GF-D8 (cell line): ENCODE data around the gene DND1.
"Not testable (repeated sequence)": the region's sequence is repeated elsewhere in the genome, so short reads cannot be mapped to it uniquely, and the experiment has no call there.

Experiments
- DNase-seq: peaks from one replicate; lab custom pipeline; 2025; lab: John Stamatoyannopoulos, UW

DND1 gene

DNA sequence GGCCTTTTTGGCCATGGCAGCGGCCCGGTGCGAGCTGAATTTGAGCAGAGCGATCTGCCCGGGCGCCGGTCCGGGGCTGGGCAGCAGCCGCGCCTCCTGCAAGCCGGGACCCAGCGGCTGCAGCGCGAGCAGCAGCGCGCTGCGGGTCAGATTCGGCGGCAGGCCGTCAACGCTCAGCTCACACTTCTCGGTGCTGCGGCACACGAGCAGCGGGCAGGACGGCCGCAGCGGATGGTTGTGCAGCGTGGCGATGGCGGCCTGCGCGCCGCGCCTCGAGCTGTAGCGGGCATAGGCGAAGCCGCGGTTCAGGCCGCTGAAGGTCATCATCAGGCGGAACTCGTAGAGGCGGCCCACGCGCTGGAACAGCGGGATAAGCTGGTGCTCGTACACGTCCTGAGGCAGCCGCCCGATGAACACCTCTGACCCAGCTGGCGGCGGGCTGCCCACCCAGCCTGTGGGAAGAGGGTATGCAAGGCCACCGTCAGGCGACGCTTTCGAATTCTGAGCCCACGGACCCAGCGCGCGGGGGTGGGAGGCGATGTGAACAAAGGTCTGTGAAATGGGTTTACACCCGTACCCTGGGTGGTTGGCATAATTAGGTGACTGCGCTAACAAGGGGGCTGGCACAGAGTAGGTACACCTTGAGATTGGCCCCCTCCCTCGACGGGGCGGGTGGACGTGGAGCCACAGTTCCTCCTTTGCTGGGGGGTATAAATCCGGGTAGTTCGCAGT is 755 bp downstream of the DND1 start:
- DNase-seq = no peak

DNA sequence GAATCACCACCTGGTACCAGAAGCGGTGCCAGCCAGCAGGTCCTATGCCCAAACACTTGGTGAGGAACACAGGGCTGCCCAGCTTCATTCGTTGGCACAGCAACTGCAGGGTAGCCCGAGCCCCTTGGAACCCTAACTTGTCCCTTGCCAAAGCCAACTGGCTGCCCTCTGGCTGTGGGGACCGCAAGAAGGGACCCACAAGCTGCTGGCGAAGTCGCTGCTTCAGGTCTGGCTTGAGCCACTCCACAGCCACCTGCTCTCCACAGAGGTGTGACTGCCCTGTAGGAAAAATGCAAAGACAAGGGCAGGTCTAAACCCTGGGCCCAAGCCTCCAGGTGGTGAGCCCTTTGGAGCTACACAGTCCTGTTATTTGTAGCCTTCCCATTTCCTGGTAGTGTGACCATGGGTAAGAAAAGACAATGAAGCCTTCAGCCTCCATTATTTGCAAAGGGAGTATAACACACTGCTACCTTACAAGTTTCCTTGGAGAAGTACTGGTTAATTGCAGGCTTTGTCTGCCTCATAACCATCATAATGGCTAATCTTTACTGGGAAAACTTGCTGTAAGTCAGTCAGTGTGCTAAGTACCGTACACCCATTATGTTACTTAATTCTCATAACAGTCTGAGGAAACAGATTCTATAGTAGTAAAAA is 1.8 kb downstream of the DND1 start:
- no peak for DNase-seq

DNA sequence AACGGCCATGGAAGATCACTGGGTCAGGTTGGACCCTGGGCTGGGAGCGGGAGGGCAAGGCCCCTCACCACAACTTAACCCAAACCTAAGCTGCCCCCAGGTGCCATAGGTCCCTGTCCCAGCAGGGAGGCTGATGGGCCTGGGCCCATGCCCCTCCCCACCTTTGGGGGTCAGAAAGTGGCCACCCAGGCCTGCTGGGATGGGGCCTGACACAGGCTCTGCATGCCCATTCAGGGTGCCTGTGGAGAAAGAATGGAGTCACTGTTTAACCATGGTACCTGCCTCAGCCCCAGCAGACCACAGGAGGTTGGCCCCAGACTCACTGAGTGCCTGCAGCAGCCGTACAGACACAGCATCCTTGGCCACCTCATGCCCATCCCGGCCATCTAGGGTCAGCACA is 2.3 kb downstream of the DND1 start:
- DNase-seq = not testable (repeated sequence)

DNA sequence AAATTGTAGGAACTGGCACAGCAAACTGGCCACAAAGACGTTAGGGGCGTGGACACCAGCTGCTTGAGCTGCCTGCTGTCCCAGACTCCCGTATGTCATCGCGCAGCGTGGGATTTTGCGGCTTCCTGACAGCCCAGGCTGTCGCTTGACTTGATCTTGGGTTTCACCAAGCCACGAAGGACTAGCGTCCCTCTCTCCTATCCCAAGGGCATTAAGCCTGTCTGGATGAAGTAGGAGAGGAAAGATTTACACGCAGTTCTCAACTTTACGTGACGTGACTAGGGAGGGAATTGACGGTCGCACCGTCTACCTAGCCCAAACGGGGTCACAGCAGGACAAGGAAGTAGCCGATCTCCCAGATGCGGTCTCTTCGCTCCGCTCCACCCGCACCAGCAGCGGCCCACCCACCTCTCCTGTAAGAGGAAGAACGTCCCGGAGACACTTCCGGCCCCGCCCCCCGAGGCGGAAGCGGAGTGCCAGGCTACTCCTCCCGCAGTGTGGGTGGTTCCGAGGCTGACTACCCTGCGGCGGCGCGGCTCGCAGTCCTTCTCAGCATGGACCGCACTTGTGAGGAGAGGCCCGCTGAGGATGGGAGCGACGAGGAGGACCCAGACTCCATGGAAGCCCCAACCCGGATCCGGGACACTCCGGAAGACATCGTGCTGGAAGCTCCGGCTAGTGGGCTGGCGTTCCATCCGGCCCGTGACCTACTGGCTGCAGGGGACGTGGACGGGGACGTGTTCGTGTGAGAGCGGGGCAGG is 8.8 kb downstream of the DND1 start, which contains the start of gene WDR55:
Gene WDR55, plus strand, starts transcription at position 546 of the 761 bp plus-strand sequence. Its CDS starts 9 bp downstream, at position 555.
- DNase-seq = peak; percentile 67

DNA sequence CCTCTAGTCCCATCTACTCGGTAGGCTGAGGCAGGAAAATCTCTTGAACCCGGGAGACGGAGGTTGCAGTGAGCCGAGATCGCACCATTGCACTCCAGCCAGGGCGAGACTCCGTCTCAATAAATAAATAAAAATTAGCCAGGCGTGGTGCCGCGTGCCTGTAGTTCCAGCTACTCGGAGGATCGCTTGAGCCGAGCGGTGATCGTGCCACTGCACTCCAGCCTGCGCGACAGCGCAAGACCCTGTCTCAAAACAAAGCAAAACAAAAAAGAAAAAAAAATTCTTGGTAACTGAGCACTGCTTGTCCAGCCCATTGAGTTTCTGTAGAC is 9.4 kb downstream of the DND1 start:
- no peak for DNase-seq

DNA sequence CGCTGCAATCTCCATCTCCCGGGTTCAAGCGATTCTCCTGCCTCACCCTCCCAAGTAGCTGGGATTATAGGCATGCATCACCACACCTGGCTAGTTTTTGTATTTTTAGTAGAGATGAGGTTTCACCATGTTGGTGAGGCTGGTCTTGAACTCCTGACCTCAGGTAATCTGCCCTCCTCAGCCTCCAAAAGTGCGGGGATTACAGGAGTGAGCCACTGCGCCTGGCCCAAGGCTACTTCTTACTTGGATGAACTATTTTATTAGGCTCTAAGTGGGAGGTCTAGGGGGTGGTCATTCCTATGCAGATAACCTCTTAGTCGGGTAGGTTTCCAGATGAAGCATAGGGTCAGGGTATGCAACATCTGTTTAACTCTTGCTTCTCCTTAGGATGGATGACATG is 13.0 kb downstream of the DND1 start:
- not testable (repeated sequence) for DNase-seq

DNA sequence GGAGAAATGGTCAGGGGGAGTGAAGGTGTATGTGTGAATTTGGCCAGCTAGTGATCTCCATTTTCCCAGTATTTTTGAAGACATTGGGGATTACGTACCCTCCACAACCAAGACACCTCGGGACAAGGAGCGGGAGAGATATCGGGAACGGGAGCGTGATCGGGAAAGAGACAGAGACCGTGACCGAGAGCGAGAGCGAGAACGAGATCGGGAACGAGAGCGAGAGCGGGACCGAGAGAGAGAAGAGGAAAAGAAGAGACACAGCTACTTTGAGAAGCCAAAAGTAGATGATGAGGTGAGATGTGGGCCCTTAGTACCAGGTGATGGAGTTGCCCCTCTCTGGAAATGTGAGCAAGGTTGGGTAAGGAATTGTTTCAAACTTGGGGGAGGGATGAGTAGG is 14.5 kb downstream of the DND1 start:
- DNase-seq = no peak

DNA sequence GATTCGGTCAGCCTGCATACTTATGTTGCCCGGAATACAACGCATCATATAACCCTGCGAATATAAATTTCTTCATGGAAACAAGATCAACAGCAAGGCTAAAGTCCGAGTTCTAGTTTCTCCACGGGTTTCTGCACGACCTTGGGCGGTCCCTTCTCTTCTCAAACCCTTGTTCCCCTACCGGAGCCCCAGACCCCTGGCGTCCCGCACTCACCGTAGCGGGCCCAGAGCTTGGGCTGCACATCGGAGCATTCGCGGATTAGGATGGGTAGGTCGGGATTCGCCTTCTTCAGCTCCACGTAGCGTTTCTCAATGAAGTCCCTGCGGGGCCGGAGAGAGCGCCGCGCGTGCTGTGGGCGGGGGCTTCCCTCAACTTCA is 26.3 kb downstream of the DND1 start:
- DNase-seq = no peak

DNA sequence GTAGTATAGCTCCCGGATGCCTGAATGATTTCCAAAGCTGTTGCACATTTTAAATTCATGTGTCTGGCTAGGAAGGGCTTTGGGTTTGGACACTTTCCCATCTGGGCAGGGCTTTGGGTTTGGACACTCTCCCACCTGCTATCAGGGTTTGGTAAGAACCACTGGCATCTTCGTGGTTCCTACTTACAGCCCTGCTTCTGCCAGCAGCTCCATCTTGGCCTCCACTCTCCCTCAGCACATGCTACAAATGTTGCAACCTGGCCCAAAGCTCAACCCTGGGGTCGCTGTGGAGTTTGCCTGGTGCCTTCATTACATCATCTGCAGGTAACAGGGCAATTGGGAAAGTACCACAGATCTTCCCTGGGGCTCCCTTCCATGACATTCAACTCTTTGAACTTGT is 30.7 kb downstream of the DND1 start:
- no peak for DNase-seq

DNA sequence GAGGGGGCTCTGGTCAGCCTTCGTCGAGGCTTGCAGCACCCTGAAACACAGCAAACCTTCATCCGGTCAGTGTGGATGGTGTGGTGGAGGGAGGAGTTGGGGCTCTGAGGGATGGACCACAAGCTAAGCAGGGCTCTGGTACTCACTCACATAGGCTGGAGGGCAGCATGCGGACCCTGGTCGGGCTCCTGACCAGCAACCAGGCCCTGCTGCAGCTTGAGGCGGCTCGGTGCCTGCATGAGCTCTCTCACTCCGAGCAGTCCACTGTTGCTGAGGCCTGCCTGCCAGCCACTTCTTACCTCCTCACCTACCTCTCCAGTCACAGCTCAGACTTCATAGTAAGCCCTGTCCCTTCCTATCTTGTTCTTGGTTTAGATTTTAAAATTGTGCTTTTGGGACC is 31.7 kb downstream of the DND1 start:
- no peak for DNase-seq

DNA sequence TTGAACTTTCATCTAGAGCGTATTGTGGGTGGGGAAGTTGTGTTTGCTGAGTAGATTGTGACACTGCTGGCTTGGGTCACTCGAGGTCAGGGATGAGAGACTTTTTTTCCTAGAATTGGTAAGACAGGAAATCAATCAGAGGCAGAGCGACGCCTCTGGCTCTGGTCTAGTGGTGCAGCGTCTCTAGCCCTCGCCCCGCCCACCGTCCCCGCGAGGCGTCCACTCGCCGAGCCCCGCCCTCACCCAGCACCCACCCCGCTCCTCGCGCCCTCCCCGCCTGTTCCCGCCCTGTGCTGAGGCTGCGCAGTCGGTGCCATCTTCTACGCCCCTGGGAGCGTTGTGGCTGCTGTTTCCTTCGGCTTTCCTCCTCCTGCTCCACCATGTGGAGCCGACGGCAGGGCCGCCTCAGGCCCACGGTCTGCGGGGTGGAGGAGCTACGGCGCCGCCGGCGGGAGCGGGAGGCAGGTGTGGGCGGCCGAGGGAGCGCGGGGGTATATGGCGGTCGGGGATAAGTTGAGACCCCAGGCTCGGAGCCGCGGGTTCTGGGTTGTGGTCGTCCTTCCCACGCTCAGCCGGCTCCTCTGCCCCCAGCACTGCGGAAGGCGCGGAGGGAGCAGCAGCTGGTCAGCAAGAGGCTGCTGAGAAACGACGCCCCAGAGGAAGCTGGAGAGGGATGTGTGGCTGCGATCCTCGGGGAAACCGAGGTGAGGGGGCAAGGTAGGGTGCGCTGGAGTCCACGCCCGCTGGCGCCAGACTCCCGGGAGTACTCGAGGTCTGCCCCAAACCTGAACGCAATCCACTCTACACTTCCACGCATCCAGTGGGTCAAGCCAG is 34.0 kb downstream of the DND1 start, which contains the start of gene TMCO6:
Gene TMCO6, plus strand, starts transcription at position 304 of the 834 bp plus-strand sequence. Its CDS starts 77 bp downstream, at position 381.
- peak; percentile 82 for DNase-seq

DNA sequence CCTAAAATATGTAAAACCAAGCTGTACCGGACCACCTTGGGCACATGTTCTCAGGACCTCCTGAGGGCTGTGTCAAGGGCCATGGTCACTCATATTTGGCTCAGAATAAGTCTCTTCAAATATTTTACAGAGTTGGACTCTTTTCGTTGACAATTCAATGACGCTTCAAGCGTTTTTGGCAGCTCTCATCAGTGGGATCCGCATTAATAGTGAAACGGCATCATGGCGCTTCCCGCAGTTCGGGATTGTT is 34.6 kb downstream of the DND1 start:
- DNase-seq = not testable (repeated sequence)

DNA sequence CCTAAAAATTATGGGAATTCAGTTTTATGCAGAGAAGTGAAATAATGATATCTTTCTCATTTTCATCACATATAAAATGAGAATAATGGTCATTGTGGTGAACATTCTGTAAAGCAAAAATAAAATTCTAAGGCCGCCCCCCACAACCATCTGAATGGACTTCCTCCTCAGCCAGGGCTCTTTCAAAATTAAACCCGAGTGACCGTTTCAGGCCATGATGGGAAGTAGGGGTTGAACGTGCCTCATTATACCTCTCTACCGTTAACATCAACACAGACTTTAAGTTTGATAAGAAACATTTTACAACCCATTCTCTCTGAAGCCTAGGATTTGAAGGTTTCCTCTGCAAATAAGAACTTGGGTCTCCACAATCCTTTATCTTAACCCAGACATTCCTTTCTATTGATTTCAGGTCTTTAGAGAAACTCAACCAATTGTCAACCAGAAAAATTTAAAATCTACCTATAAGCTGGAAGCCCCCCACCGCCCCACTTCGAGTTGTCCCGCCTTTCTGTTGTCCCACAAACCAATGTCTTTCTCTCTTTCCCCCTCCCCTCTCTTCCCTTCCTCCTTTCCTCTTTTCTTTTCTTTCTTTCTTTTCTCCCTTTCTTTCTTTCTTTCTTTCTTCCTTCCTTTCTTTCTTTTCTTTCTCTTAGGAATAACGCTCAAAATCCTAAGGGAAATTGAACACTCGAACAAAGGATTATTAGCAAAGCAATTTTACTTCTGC is 35.8 kb downstream of the DND1 start:
- DNase-seq = no peak

DNA sequence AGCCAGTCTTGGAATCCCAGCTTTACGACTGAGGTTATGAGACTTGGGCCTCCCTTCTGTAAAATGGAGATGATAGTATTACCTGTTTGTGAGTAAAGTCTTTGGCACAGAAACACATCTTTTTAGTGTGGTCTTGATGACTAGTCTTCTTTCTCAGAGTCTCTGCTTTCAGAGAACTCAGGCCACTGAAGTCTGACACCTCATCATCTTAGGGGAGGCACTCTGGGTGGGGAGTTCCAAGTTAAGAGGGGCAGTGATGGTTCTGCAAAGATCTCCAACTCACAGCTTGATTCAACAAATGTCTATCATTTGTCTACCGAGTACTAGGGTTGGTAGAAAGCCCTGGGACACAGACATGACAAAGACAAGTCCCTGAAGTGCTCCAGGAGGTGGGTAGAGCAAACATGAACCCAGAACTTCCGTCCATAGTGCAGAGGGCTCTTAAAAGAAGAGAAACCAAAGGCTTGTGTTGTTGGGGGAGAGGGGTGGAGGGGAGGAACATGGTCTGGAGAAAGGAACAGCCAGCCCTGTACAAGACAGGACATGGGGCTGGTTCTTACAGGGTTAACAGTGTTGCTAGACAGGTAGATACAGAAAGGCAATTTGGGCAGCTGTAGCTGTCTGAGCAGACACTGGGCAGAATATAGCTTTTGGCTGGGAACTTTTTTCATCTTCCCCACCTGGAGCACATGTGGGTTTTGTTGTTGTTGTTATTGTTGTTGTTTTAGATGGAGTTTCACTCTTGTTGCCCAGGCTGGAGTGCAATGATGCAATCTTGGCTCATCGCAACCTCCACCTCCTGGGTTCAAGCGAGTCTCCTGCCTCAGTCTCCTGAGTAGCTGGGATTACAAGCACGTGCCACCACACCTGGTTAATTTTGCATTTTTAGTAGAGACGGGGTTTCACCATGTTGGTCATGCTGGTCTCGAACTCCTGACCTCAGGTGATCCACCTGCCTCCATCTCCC is 37.8 kb downstream of the DND1 start:
- DNase-seq = no peak

DNA sequence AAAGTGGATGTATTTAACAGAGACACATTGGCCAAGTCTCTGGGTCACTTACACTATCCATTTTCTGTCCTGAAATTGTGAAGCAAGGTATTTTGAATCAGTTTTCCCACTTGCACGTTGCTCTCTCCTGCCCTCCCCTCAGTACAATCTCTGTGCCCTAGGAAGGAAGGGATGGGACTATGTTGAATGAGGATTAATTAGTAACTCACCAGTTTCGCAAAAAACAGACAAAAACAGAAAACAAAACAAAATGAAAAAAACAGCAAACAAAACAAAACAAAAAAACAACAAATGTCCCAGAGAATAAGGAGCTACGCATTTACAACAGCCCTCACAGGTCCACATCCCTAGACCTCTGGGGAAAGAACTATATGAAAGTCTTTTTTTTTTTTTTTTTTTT is 39.3 kb downstream of the DND1 start:
- no peak for DNase-seq

DNA sequence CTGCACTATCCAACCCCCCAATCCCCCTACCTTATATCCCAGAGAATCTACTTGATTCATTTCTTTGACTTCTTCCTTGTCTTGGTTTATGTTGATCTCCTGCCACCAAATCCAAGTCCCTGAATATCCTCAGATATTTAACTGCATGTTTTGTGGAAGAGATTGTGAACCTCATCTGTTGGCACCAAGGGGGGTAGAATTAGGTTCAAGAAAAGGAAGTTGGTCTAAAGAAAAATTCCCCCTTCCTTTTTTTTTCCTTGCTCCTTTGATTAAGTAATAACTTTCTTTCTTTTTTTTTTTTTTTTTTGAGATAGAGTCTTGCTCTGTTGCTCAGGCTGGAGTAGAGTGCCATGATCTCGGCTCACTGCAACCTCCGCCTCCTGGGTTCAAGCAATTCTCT is 39.9 kb downstream of the DND1 start:
- no peak for DNase-seq

DNA sequence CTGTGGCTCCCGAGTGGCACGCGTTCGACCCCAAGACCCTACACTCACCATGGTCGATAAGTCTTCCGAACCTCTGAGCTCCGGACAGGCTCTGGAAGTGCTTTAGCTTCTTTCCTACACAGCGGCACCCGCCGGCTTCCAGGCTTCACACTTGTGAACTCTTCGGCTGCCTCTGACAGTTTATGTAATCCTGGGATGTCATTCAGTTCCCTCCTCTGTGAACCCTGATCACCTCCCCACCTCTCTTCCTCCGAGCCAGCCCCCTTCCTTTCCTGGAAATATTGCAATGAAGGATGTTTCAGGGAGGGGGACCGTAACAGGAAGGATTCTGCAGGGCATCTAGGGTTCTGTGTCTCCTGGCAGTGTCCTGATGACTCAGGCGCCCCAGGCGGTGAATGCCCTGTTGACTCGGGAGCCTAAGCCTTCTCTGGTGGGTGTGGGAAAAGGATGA is 40.3 kb downstream of the DND1 start, which contains the start of gene CD14:
Gene CD14, minus strand, starts transcription at position 155 of the 451 bp plus-strand sequence. Its CDS starts 104 bp downstream, at position 51.
- DNase-seq = no peak

DNA sequence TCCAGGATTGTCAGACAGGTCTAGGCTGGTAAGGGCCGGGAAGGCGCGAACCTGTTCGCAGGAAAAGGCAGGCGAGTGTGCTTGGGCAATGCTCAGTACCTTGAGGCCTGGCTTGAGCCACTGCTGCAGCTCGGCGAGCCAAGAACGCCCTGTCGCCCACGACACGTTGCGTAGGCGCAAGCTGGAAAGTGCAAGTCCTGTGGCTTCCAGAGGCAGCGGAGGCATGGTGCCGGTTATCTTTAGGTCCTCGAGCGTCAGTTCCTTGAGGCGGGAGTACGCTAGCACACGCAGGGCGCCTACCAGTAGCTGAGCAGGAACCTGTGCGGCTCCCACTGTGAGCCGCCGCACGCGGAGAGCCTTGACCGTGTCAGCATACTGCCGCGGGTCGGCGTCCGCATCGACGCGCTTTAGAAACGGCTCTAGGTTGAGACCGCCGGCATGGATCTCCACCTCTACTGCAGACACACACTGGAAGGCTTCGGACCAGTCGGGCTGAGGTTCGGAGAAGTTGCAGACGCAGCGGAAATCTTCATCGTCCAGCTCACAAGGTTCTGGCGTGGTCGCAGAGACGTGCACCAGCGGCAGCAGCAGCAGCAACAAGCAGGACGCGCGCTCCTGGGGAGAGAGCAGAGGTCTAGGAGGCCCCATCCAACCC is 40.9 kb downstream of the DND1 start:
- DNase-seq = no peak

DNA sequence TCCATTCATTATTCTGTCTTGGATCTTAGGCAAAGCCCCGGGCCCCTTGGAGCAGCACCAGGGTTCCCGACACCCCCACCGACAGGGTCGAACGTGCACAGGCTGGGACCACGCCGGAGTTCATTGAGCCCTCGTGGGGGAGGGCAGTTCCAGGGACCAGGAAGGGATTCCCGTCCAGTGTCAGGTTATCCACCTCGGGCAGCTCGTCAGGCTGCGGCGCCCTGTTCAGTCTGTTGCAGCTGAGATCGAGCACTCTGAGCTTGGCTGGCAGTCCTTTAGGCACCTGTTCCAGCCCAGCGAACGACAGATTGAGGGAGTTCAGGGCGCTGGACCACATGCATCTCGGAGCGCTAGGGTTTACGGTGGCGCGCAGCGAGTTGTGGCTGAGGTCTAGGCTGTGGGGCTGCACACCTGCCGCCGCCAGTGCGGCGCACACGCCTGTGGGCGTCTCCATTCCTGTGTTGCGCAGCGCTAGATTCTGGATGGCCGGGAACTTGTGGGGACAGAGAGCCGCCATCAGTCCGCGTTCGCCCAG is 41.5 kb downstream of the DND1 start:
- DNase-seq = no peak

DNA sequence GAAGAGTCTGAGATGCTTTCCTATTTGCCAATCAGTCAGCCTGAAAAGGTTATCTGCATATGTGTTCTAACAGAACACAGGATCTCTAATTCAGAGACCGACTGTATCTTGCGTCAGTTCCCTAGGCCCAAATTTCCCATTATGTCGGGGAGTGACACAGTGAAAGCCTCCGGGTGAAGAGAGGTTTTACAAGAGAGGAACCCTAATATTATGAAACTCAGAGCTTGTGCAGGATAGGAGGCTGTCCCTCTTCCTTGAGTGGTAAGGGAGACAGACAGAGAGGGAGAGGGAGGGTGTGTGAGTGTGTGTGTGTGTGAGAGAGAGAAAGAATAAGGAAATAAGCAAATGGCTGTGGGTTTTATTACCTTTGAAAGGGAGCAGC is 42.3 kb downstream of the DND1 start:
- peak; percentile 17 for DNase-seq
